Effector CD4-positive, alpha-beta T cell (primary cell): ENCODE data around the gene MAP3K4.

ENCODE experiments used
- DNase-seq: peaks from one replicate; pipeline ENCODE4 v3.0.0-alpha.2; 2020

Gene MAP3K4

DNA sequence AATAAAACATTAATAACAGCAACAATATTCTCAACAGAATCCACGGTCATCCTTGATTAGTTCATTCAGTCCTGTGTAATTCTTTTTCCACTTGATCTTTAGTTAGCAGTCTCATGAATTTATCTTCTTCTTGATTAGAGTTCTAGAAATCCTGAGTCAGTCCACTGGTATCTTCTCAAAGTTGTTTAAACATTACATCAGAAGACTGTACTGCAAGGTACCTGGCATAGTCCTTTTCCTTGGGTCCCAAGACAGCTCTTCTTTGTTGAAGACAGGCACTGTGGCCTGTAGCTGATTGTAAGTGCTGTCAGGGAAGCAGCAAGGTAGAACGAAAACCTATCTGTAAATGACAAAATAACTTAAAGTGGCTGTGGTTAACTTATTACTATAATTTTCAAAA is 11.8 kb downstream of the MAP3K4 start:
- no peak for DNase-seq

DNA sequence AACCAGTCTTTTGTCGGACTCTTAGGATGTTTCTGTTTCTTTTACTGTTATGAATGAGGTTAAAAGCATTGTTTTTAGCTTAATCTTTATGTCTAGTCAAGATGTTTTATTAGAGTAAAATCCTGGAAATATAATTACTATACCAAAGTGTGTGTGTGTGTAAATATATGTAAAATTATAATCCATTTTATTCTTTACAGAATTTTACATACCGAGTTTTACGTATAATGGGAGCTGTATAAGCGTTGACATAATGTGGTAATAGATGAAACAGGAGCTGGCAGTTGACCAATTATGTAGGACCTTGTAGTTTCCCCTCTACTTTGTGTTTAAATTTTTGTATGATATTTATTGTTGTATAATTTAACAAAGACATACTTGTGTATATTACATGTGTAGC is 16.7 kb downstream of the MAP3K4 start:
- no peak for DNase-seq

DNA sequence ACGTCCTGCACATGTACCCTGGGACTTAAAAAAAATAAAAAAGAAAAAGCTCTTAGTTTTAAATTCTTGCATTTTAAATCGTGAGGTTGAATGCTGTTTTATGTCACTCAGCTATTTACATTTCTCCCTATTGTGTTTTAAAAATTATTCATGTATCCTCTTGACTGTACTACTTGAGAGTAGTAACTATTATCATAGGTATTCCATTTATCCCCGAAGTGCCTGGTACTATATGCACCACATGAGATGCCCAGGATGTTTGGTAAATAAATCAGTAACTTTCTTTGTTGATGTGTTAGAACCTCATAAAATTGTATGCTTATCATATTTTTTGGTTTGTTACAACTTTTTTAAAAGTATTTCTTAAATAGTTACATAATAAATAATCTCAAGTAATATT is 18.4 kb downstream of the MAP3K4 start:
- no peak for DNase-seq

DNA sequence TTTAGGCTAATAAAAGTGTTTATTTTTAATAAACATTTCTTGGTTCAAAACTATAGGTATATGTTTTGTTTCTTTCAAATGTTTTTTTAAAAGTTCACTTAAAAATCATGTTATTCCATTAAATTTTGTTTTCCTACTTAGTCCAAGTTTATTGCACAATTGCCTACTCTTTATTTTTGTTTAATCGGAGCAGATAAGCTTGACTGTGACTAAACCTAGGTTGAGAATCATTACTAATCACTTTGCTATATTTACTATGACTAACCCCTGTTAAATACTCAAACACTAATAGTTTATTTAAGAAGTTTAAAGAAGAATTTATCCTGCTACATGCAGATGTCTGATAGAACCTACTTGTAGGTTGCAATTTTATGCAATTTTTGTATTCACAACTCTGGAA is 18.8 kb downstream of the MAP3K4 start:
- DNase-seq: no peak

DNA sequence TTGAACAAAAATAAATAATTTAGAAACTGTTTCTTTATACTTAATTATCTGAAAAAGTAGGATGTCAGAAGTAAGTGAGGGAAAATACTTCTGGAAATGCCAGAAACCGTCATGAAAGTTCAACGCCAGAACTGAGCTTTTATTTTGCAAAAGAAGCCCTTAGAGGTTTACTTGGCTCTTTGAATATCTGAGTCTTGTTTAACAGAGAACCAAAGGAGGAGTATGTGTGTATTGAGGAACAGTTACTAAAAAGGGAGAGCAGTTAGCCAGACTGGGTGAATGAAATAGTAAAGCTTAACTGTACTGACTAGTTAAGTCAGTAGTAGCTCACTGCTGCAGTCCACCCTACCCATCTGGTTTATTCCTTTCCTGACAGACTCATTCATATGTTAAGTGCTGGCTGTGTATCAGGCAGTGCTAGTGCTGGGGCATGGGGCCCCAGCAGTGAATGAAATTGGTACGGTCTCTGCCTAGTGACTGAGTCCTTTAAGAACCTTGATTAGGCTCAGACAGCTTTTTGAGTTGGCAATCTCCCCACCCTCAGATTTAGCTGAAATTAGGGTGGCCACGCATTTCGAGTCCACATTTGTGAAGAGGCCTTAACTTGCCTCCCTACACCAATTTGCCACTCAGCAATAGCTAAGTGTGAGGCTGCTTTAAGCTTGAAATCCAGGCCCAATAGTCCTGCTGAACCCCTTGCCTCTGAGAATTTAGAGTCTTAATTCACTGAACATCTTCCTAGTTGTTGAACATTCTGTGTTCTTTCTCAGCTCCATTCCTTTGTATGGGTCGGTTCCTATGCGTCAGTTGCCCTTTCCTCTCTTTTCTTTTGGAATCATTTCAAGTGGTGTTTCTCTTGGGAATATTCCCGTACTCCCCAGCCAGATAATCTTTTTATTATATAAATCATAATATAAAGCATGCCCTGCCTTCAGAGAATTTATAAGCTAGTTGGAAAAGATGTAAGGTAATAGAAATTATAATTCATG is 20.2 kb downstream of the MAP3K4 start:
- no peak for DNase-seq

DNA sequence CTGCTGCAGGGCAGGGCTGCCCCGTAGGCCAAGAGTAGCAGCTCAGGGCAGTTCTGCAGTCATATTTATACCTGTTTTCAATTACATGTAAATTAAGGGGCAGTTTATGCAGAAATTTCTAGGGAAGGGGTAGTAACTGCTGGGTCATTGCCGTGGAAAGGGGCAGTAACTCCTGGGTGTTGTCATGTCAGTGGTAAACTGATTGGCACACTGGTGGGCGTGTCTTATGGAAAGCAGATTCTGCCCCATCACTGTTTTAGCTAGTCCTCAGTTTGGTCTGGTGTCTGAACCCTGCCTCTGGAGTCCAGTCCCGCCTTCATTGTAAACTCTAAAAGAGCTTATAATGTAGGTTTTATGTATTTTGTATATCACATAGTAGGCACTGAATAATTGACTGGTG is 22.1 kb downstream of the MAP3K4 start:
- DNase-seq: no peak

DNA sequence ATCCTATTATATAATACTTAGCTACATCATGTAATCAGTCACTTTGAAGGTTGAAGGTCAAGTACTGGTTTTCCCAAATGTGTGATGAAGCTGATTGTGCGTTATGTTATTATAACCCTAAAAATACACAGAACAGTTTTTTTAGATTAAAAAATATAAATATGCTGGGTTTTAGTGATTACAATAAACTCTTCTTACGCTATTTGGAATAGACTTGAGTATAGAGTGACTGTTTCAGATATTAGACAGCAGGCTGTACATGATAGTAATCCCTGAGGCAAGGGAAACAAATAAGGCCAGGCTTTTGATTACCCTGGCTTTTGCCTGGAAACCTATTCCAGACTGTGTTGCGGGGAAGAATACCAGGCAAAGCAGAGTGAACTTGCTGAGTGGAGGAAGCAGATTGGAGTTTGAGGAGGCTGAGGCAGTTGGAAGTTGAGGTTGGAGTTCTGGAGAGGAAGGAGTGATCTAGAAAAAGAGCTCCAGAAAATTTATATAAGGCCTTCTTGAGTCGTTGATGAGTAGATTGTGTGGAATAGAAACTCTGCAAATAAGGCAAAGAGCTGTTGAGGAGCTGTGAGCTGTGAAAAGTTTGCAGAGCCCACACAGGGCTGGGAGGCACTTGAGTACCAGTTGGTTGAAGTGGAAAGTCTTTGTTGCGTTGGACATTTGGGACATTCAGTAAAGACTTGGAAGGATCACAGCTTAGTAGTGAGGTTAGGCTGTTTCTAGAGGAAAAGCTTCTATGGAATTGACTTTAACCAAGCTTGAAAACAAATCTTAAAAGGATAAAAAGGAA is 26.4 kb downstream of the MAP3K4 start:
- no peak for DNase-seq

DNA sequence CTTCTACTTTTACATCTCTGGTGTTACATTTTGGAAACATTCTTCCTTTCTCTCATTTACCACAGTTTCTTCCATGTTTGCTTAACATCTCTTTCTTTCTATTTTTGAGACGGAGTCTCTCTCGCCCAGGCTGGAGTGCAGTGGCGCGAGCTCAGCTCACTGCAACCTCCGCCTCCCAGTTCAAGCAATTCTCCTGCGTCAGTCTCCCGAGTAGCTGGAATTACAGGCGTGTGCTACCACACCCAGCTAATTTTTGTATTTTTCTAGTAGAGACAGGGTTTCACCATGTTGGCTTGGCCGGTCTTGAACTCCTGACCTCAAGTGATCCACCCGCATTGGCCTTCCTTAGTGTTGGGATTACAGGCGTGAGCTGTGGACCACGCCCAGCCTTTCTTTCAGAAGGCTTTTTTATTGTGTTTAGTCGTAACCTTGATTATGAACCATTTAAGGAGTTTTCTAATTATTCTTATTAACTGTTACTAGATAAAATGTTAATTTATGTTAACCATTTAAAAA is 27.8 kb downstream of the MAP3K4 start:
- no peak for DNase-seq

DNA sequence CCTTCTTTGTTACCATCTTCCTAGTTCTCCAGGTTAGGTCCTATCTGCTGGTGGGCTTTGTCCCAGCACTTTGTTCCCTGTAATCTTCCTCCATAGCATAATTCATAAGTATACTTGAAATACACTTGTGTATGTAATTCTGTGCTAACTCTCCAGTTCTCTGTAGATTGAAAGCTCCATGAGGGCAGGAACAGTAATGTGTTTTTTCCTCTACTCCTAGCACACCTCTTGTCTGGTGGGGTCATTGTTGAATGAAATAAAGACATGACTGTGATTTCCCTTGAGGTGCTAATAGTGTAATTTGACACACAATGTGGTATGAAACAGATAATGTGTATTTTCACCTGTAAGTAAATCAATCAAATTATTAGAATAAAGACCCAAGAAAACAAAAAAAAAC is 30.0 kb downstream of the MAP3K4 start:
- DNase-seq: no peak

DNA sequence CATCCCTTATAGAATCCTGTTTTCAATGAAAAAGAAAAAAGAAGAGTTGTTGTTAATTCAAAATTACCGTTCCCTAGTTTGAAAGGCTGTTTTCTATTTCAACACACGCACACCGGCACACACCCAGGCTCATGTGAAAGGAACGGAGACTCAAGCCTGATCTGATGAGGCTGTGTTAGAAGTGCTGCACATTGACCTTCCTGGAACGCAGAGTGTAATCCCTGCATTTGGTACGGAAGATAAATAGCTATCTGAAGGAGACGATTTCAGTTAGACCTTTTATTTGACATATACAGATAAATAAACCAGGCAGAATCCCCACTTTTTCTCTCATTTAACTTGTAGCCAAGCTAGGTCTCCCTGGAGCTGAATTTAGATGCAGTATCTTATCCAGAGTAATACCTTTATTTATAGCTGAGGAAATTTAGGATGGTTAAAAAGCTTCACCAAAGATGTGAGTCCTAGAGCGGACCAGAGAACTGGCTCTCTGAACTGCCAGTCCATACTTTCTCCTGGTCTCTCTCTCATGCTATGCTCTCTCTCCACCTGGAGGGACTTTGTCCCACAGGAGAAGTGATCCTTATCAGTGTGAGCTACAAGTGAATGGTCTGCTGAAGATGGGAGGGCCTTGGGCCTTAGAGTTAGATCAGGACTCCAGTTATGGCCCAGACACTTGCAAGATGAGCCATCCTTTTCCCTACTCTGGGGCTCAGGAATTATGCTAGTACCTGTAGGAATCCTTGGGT is 30.6 kb downstream of the MAP3K4 start:
- DNase-seq: no peak

DNA sequence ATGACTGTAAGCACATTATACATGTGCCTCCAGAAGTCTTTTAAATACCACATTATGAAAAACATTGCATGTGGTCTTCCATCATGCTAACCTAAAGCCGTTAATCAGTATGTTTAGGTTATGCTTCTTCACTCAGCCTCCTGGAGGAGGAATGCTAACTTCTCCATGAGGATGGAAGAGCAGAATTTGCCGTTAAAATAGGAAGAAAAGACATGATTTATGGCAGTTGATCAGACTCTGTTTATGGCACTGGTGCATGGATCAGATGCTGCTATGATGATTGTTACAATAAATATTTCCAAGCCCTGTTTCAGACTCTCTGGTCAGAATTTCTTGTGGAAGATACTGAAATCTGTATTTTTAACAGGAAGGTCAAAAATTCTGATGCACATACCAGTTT is 31.7 kb downstream of the MAP3K4 start:
- no peak for DNase-seq

DNA sequence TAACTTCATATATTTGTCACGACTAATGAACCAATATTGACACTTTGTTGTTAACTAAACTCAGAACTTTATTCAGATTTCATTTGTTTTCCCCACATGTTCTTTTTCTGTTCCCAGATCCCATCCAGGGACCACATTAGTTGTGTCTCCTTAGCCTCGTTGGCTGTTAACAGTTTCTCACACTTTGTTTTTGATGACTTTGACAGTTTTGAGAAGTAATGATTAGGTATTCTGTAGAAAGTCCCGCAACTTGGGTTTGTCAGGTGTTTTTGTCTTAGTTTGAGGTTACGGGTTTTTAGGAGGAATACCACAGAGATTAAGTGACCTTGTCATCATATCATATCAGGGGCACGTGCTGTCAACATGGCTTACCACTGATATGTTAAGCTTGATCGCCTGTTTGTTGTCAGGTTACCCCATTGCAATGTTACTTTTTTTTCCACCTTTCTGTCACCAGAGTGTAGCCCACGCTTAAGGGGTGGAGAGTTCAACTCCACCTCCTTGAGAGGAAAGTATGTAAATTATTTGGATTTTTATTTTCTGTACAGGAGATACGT is 32.9 kb downstream of the MAP3K4 start:
- no peak for DNase-seq

DNA sequence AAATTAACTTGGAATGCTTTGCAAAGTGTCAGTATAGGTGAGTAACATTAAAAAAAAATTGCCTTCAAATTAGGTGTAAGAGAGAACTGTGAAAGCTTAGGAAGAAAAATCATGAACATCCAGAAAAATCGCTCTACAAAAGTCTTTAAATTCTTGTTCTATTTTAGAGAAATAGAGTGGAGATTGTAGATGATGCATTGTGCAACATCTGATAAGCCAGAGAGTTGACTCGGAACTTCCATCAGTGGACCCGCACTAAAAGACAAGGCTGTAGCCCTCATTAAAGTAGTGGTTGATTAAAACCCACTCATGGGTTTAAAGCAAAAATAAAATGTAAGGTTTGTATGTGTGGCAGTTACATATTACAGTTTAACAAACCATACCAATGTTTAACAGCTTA is 35.8 kb downstream of the MAP3K4 start:
- no peak for DNase-seq

DNA sequence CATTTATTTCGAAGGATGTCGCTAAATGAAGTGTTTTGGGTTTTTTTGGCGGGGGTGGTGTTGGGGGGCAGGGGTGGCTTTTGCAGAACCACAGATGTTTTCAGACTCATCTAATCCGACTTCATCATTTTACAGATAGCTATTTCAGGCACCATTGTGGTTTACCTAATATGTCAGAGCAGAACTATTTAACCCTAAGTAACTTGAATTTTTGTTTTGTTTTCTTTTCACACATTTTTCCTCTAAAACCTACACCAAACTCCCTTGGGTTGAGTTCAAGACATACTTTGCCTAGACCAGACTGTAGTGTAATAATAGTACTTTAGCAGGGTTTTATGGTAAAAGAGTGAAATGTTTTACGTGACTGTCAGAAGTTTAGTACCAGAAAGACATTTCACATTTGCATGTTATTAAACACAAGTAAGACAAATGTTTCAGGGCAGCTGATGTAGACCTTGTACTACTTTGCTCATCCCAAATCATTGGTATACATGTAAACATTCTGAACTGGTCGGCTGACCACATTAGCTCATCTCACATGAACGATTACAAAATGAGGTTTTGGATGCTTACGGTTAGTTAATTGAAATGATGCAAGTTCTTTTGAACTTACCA is 37.7 kb downstream of the MAP3K4 start:
- DNase-seq: no peak

DNA sequence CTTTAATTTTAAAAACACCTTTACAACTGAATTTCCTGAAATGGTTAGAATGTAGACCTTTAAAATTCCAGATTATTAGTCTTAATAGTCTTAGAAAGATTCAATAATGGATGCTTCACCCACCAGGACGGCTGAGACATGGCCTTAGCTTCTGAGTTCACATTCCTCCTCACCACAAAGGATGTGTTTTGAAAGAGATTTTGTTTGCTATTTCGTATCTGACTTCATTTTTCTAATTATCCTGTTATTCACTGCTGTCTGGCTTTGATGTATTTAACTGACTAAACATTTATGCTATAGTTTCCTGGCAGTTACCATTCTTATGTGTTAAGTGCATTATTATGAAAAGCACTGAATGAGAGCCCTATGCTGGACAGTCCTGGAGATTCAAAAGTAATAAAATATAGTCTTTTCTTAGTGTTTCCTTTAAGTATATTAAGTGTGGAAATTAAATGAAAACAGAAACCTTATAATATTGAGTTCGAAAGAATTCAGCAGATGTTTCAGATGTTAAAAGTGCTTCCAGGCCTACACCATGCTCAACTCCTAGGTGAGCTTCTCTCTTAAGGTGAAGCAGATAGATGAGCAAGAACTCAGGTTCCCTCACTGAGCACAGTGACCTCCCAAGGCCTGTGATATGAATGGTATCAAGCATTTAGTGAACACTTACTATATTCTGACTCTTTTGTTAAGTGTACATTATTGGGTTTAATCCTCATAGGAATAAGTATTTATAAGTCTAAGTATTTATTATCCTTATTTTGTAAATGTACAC is 40.3 kb downstream of the MAP3K4 start:
- no peak for DNase-seq

DNA sequence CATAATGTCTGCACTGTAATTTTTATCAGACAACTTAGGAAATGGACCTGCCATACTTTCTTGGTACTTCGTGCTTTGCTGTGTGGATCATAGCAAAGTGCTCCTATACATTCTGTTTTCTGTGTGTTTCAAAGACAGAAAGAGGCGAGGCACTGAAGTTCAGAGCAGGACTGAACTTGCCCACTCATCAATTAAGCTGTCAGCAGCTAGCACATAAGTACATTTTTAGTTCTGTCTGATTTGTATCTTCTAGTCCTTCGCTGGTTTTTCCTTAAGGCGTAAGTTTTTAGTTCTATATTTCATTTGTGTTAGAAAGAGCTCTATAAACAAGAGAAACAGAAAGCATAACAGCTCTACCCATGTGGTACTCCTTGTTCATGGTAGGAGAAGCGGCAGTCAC is 42.1 kb downstream of the MAP3K4 start:
- no peak for DNase-seq

DNA sequence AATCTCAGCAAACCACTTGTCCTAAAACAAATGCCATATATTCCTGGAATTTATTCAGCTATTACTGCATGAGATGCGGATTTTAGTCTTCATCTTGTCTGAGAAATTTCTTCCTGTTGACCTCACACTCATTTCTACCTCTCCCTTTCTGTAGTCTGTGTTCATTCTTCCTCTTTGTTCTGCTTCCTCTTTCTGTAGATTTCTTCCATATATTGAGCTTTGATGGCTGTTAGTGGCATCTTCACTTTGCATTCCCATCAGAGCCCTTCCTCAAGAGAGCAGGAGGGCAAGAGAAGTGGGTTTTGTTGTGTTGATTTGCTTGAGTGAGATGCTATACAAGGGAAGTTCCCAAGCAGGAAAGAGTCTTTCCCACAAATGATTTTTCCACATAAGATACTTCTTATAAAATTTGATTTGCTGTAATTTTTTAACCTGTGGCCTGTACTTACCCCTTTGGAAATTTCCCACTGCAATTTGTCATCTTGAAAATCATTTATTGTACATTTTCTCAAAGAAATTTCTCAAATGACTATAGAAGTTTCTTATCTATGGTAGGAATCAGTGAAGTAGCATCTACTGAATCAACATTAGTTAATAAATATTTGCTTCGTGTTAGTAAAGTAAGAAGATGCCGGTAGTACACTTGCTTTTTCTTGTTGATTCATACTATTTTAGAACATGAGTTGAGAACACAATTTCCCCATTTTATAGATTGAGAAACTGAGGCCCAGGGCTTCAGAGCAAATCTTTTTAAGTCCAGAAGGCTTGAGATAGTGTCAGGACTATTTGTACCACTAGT is 43.8 kb downstream of the MAP3K4 start:
- no peak for DNase-seq

DNA sequence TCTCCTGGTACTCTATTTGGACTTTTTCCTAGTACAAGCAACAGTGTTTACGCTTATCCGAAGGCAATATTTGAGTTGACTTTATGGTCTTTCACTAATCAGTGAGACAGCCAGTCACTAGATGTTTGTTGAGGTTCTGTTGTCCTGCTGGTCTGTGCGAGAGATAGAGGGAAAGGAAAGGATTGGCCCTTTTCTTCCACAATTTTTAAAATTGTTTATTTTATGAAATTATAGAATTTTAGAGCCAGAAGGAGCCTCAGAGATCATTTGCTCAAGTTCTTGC is 44.4 kb downstream of the MAP3K4 start:
- DNase-seq: no peak

DNA sequence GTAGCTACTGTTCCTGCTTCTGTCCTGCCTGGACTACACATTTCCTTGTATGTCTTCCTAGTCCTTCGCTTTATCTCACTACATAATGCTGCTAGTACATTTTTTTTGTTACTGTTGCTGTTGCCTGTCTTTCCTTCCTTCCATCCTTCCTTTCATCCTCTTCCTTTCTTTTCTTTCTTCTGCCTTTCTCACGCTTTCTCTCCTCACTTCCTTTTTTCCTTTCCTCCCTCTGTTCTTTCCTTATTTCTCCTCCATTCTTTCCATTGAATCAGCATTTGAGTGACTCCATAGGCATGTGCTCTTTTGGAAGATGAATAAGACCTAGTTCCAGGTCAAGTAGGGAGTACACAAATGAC is 46.3 kb downstream of the MAP3K4 start:
- no peak for DNase-seq

DNA sequence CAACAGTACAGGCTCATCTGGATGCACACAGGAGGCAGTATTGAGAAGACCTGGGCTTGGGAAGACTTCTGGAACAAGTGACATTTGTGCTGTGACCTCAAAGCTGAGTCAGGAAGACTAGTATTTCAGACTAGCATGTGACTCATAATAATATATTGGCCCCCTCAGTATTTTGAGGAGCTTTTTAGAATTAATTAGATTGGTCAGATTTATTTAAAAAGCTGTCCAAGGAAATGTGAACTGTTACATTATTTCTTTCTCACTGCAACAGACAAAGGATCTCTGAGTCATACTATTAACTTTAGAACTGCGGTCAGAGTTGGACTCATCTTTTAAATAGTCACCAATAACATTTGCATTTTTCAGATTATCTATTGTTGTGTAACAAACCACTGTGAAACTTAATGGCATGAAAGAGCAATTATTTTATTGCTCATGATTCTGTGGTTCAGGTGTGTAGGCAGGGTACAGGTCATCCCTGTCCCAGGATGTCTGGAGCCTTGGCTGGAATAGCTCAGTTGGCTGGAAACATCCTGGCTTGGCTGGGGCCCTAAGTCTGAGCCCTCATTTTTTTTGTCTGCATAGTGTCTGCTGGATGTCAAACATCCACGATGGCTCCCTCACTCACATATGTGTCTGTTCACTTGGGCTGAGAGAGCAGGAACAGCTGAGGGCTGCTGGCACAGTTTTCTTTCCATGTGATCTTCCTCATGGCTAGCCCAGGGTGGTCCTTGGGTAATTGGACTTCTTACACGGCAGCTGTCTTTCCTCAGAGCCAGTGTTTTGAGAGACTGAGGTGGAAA is 46.9 kb downstream of the MAP3K4 start:
- no peak for DNase-seq
